ENCODE results near the gene CDH11. TPM values are rescaled to one million over a fixed set of nuclear protein-coding genes. Genes with fewer than 3 reads are reported as not detected.

Gene CDH11
- total and polyA plus RNA-seq, 9 of the 15 experiments (the other 6 are each of a cell fraction or from before 2014, with no cell fraction given) = 0.18 TPM; not detected in 8

DNA sequence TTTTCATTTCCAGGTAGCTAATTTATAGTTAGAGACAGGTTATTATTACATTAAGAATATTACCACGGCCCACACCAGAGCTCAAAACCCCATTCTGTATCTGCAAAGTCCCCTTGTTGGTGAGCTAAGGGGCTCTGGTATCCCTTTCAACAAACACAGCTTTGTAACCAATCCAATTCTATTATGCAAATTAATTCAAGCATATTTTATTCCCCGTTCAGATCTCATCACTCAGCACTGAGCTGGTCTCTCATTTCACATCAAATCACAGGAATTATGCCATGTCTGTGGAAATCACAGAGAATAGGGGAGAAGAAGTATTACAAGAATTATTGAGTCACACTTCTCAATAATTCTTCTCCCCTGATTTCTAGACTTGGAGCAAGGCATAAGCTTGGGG is 111.7 kb downstream of the CDH11 start:
- TF ChIP-seq, protein P1, sequence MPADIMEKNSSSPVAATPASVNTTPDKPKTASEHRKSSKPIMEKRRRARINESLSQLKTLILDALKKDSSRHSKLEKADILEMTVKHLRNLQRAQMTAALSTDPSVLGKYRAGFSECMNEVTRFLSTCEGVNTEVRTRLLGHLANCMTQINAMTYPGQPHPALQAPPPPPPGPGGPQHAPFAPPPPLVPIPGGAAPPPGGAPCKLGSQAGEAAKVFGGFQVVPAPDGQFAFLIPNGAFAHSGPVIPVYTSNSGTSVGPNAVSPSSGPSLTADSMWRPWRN (IDR thresholded peaks at IDR 0.05; ENCODE audit: low read depth) = no peak
- TF ChIP-seq, protein P2, sequence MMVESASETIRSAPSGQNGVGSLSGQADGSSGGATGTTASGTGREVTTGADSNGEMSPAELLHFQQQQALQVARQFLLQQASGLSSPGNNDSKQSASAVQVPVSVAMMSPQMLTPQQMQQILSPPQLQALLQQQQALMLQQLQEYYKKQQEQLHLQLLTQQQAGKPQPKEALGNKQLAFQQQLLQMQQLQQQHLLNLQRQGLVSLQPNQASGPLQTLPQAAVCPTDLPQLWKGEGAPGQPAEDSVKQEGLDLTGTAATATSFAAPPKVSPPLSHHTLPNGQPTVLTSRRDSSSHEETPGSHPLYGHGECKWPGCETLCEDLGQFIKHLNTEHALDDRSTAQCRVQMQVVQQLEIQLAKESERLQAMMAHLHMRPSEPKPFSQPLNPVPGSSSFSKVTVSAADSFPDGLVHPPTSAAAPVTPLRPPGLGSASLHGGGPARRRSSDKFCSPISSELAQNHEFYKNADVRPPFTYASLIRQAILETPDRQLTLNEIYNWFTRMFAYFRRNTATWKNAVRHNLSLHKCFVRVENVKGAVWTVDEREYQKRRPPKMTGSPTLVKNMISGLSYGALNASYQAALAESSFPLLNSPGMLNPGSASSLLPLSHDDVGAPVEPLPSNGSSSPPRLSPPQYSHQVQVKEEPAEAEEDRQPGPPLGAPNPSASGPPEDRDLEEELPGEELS (CRISPR knock-in tag; IDR thresholded peaks at IDR 0.05; ENCODE audit: borderline replicate concordance) = no peak
- TF ChIP-seq, protein P3, sequence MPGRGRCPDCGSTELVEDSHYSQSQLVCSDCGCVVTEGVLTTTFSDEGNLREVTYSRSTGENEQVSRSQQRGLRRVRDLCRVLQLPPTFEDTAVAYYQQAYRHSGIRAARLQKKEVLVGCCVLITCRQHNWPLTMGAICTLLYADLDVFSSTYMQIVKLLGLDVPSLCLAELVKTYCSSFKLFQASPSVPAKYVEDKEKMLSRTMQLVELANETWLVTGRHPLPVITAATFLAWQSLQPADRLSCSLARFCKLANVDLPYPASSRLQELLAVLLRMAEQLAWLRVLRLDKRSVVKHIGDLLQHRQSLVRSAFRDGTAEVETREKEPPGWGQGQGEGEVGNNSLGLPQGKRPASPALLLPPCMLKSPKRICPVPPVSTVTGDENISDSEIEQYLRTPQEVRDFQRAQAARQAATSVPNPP (IDR thresholded peaks at IDR 0.05; ENCODE audit: borderline replicate concordance, insufficient read depth, insufficient read length) = no peak
- intact Hi-C loops (cut with micrococcal nuclease) = no loop called here
- WGBS (ENCODE audit: insufficient coverage, low coverage, missing lambda C conversion rate) = 0% methylated on average over 2 of the region's 2 CpGs
- H2AFZ ChIP-seq (ENCODE audit: low read depth, low read length) = no peak overlapping the region
- ATAC-seq = no peak
- no peak overlapping the region for H3K27ac ChIP-seq (ENCODE audit: extremely low read depth, low read depth, low read length)
- H3K4me1 ChIP-seq (replicated peaks in 1 of 2; ENCODE audit: control insufficient read depth in 2 of 2, insufficient read depth in 2 of 2, low read length in 2 of 2) = no peaks in the 10 kb centered on the region
- H3K9ac ChIP-seq (ENCODE audit: insufficient read depth in 1 of 2, low read depth in 2 of 2, low read length in 2 of 2) = no peak overlapping the region
- no TSS peak for BruUV-seq (replicated peaks)
- ChIA-PET POLR2A (no interaction called here), CTCF (ENCODE audit: low intra/inter-chr PET ratio) (no interaction called here)
- H3K79me2 ChIP-seq (ENCODE audit: control insufficient read depth, insufficient read depth, low read length) = no peaks in the 10 kb centered on the region
- in situ Hi-C loops (cut with MboI) = no loop called here
- H3K27me3 ChIP-seq (ENCODE audit: control insufficient read depth in 2 of 2, insufficient read depth in 2 of 2, low read length in 2 of 2) = no peaks in the 10 kb centered on the region
- H3K4me2 ChIP-seq (ENCODE audit: insufficient read depth, low read length) = no peak overlapping the region
- no peak for FAIRE-seq
- H3K9me1 ChIP-seq (ENCODE audit: control insufficient read depth, insufficient read depth, low read length) = no peaks in the 10 kb centered on the region
- H4K20me1 ChIP-seq (replicated peaks; ENCODE audit: control insufficient read depth, insufficient read depth, low read length) = no peaks in the 10 kb centered on the region
- no peaks in the 10 kb centered on the region for H3K36me3 ChIP-seq (ENCODE audit: control insufficient read depth, insufficient read depth, low read length)
- H3K9me3 ChIP-seq (replicated peaks; ENCODE audit: control insufficient read depth, insufficient read depth, low read depth, low read length) = no peaks in the 10 kb centered on the region; the same call in 1 of the 2 replicates
- DNase-seq (ENCODE audit: extremely low read depth in 1 of 4, low spot score in 3 of 4) = no peak
- no peak overlapping the region for H3K4me3 ChIP-seq

Data from K562 (cell line).